IMR-90 (cell line): ENCODE data around the gene DSC2. TPM values are rescaled to one million over a fixed set of nuclear protein-coding genes. Genes with fewer than 3 reads are reported as not detected.

Experiments used
- ATAC-seq: fragments of 200-7000 bp; cut with Tn5 transposase; 2 replicates; pipeline ENCODE4 v1.9.1; 2020; ENCODE audit warnings: low read depth, mild to moderate bottlenecking, moderate library complexity
- BruUV-seq: library from RNA; stranded (reverse); fragments of 400-500 nt; replicated peaks from 2 replicates; lab custom pipeline; 2021; lab: Mats Ljungman, UMichigan
- CTCF ChIA-PET: fragments of 300-600 bp; formaldehyde crosslinking; extraction: SDS; loops from one replicate; lab custom pipeline; 2021; ENCODE audit warnings: antibody characterized with exemption; lab: Yijun Ruan, JAX
- POLR2A ChIA-PET: fragments of 300-600 bp; sonication (Branson Sonifier 250); formaldehyde crosslinking; loops from one replicate; lab custom pipeline; 2022; ENCODE audit warnings: antibody characterized with exemption; ENCODE audit not compliant: unreplicated experiment; lab: Charles Lee
- DNase-seq: peaks from one replicate; pipeline ENCODE4 v3.0.0; 2013
- H2AFZ ChIP-seq: replicated peaks from 2 replicates; pipeline ENCODE3; 2013; ENCODE audit warnings: low read length, mild to moderate bottlenecking; ENCODE audit not compliant: poor library complexity
- H2AK5ac ChIP-seq: 2 replicates; pipeline ENCODE4 v1.6.1; 2013; ENCODE audit warnings: low read depth, low read length, inconsistent platforms
- H2AK9ac ChIP-seq: replicated peaks from 2 replicates; pipeline ENCODE3; 2013; ENCODE audit warnings: mild to moderate bottlenecking, low read depth, low read length, moderate library complexity; ENCODE audit not compliant: poor library complexity
- H2BK120ac ChIP-seq: 2 replicates; pipeline ENCODE4 v1.6.1; 2013; ENCODE audit warnings: low read depth, low read length, inconsistent platforms
- H2BK15ac ChIP-seq: 3 replicates; pipeline ENCODE4 v1.6.1; 2013; ENCODE audit warnings: low read depth, low read length, inconsistent platforms
- H2BK20ac ChIP-seq: 2 replicates; pipeline ENCODE4 v1.6.1; 2013; ENCODE audit warnings: low read depth, mild to moderate bottlenecking, inconsistent platforms, low read length, moderate library complexity
- H2BK5ac ChIP-seq: 2 replicates; pipeline ENCODE4 v1.6.1; 2013; ENCODE audit warnings: mild to moderate bottlenecking, low read depth, low read length, inconsistent platforms; ENCODE audit not compliant: poor library complexity, severe bottlenecking
- H3K14ac ChIP-seq: replicated peaks from 2 replicates; pipeline ENCODE4 v1.6.1; 2013; ENCODE audit warnings: low read depth, low read length, inconsistent platforms
- H3K18ac ChIP-seq: 2 replicates; pipeline ENCODE4 v1.6.1; 2013; ENCODE audit warnings: low read depth, low read length, control low read depth
- H3K23ac ChIP-seq: 2 replicates; pipeline ENCODE4 v1.6.1; 2013; ENCODE audit warnings: low read depth, low read length, inconsistent platforms
- H3K27ac ChIP-seq: 2 replicates; pipeline ENCODE4 v1.5.1; 2013; ENCODE audit warnings: mild to moderate bottlenecking, control low read depth, low read length; ENCODE audit not compliant: insufficient read depth
- H3K27me3 ChIP-seq: 2 replicates; pipeline ENCODE4 v1.6.1; 2013; ENCODE audit warnings: low read length; ENCODE audit not compliant: control insufficient read depth, insufficient read depth
- H3K36me3 ChIP-seq: 2 replicates; pipeline ENCODE4 v1.6.1; 2013; ENCODE audit warnings: low read length, mixed read lengths; ENCODE audit not compliant: control insufficient read depth, insufficient read depth
- H3K4ac ChIP-seq: 2 replicates; pipeline ENCODE4 v1.6.1; 2013; ENCODE audit warnings: low read depth, low read length, inconsistent platforms
- H3K4me1 ChIP-seq: 2 replicates; pipeline ENCODE4 v1.6.1; 2013; ENCODE audit warnings: low read length, mixed read lengths; ENCODE audit not compliant: control insufficient read depth, insufficient read depth
- H3K4me2 ChIP-seq: 2 replicates; pipeline ENCODE4 v1.6.1; 2013; ENCODE audit warnings: low read depth, mild to moderate bottlenecking, control low read depth, low read length, moderate library complexity
- H3K4me3 ChIP-seq: 2 replicates; pipeline ENCODE4 v1.5.1; 2013; ENCODE audit warnings: low read depth, mild to moderate bottlenecking, control low read depth, low read length, moderate library complexity; ENCODE audit not compliant: insufficient read depth
- H3K56ac ChIP-seq: 2 replicates; pipeline ENCODE4 v1.6.1; 2013; ENCODE audit warnings: low read length, inconsistent platforms; ENCODE audit not compliant: insufficient read depth; ENCODE audit errors: extremely low read depth
- H3K79me1 ChIP-seq, 2 experiments: 2 replicates each; pipeline ENCODE4 v1.6.1; 2013; ENCODE audit warnings: low read length in 2 of 2, inconsistent platforms in 1 of 2, low read depth in 1 of 2
- H3K9ac ChIP-seq: 2 replicates; pipeline ENCODE4 v1.6.1; 2013; ENCODE audit warnings: low read depth, low read length, control low read depth
- H3K9me1 ChIP-seq: 2 replicates; pipeline ENCODE4 v1.6.1; 2013; ENCODE audit warnings: low read length, inconsistent platforms; ENCODE audit not compliant: insufficient read depth
- H3K9me3 ChIP-seq: 2 replicates; pipeline ENCODE4 v1.6.1; 2013; ENCODE audit warnings: low read length; ENCODE audit not compliant: control insufficient read depth, insufficient read depth
- H4K20me1 ChIP-seq: 2 replicates; pipeline ENCODE4 v1.6.1; 2013; ENCODE audit warnings: low read length, inconsistent platforms; ENCODE audit not compliant: insufficient read depth
- H4K5ac ChIP-seq: 2 replicates; pipeline ENCODE4 v1.6.1; 2013; ENCODE audit warnings: mild to moderate bottlenecking, low read depth, low read length, control low read depth
- H4K8ac ChIP-seq, 2 experiments: 2 replicates each; pipeline ENCODE4 v1.6.1; 2013; ENCODE audit warnings: low read depth in 2 of 2, low read length in 2 of 2, control low read depth in 1 of 2, inconsistent platforms in 1 of 2
- H4K91ac ChIP-seq: 2 replicates; pipeline ENCODE4 v1.6.1; 2013; ENCODE audit warnings: low read depth, low read length, inconsistent platforms; ENCODE audit not compliant: insufficient read depth
- FOS ChIP-seq: fragments of 150-350 bp; IDR thresholded peaks from 2 replicates; pipeline ENCODE4 v1.6.1; 2016; ENCODE audit warnings: low read depth, low read length
- MAFK ChIP-seq: IDR thresholded peaks from 2 replicates; pipeline ENCODE4 v1.6.1; 2012; ENCODE audit warnings: low read depth, low read length, improper control_type of control experiment
- POLR2A ChIP-seq: IDR thresholded peaks from 2 replicates; pipeline ENCODE4 v1.6.1; 2012; ENCODE audit warnings: mild to moderate bottlenecking, low read depth, low read length
- RCOR1 ChIP-seq: IDR thresholded peaks from 2 replicates; pipeline ENCODE4 v1.6.1; 2012; ENCODE audit warnings: mild to moderate bottlenecking, low read length, improper control_type of control experiment; ENCODE audit not compliant: insufficient replicate concordance
- WGBS, 2 experiments: methylation state at CpG; one replicate each; pipeline versions ENCODE4 v1.1.5 to v1.1.7; 2013; ENCODE audit warnings: missing lambda C conversion rate in 2 of 2; ENCODE audit not compliant: insufficient read length in 1 of 2; ENCODE audit errors: extremely low coverage in 2 of 2; 5-methylcytosine and 5-hydroxymethylcytosine counted together
- dilution Hi-C: fragments of 300-500 bp; cut with HindIII; formaldehyde crosslinking; loops from one replicate; pipeline ENCODE4 v1.14.3; 2018; ENCODE audit warnings: low sequenced_read_pairs; ENCODE audit not compliant: unreplicated experiment
- in situ Hi-C: fragments of 300-500 bp; cut with MboI; formaldehyde crosslinking; loops from 3 replicates; pipeline ENCODE4 v1.14.3; 2019; ENCODE audit warnings: low sequenced_read_pairs, inconsistent platforms, mixed read lengths
- intact Hi-C: fragments of 100-400 bp; cut with micrococcal nuclease; formaldehyde crosslinking; loops from 2 replicates; pipeline ENCODE4 v1.10.0; 2022
- polyA plus RNA-seq, 3 experiments: library from polyadenylated mRNA; depleted of rRNA; stranded (reverse); fragments of >200 nt; gene quantifications; 2 replicates each; pipeline ENCODE4 v1.2.3, GENCODE V29; 2012; ENCODE audit warnings: low replicate concordance in 1 of 3
- total RNA-seq: library from RNA; depleted of rRNA; stranded (reverse); fragments of >200 nt; gene quantifications from 2 replicates; pipeline ENCODE4 v1.2.3, GENCODE V29; 2012
- TF ChIP-seq, protein P1 (sequence below): fragments of 150-350 bp; IDR thresholded peaks from 2 replicates; pipeline ENCODE4 v1.6.1; 2017; ENCODE audit warnings: mild to moderate bottlenecking, antibody characterized with exemption, low read length, low read depth
- TF ChIP-seq, protein P2 (sequence below): conservative IDR thresholded peaks from 2 replicates; pipeline ENCODE4 v1.5.1; 2012; ENCODE audit warnings: mild to moderate bottlenecking, low read depth, low read length, improper control_type of control experiment

DSC2 gene
- total and polyA plus RNA-seq, 2 of the 4 experiments (the other 2 are of a cell fraction) = not detected

GRCh38 chr18:31048216-31048615 lies 54.0 kb downstream of the DSC2 start:
- Histone ChIP-seq H2BK20ac (no peak overlapping the region), H3K4ac (no peak overlapping the region), H3K4me2 (no peak overlapping the region), H4K8ac (no peak overlapping the region), H3K14ac (no peak overlapping the region), H3K4me1 (no peaks in the 10 kb centered on the region), H3K27ac (no peak overlapping the region), H3K27me3 (no peaks in the 10 kb centered on the region), H3K56ac (no peak overlapping the region), H3K4me3 (no peak overlapping the region), H3K18ac (no peak overlapping the region), H3K36me3 (no peaks in the 10 kb centered on the region), H3K9me1 (no peaks in the 10 kb centered on the region), H2AK9ac (no peak overlapping the region), H2BK5ac (no peak overlapping the region), H2BK15ac (no peak overlapping the region), H2BK120ac (no peak overlapping the region), H3K79me1 (no peaks in the 10 kb centered on the region), H4K91ac (no peak overlapping the region), H3K9ac (no peak overlapping the region), H4K5ac (no peak overlapping the region), H4K20me1 (no peaks in the 10 kb centered on the region), H3K9me3 (peaks cover 3% of the 10 kb centered on the region; the same call in 1 of the 2 replicates), H3K23ac (no peak overlapping the region), H2AFZ (no peak overlapping the region), H2AK5ac (no peak overlapping the region)
- POLR2A ChIA-PET = no interaction called here
- CTCF ChIA-PET = no interaction called here
- no TSS peak for BruUV-seq
- in situ Hi-C loops (no loop called here), intact Hi-C loops (no loop called here), dilution Hi-C loops (no loop called here)
- WGBS, 2 experiments = no CpG with 5 or more reads among the region's 2 CpGs
- TF ChIP-seq, protein P1, sequence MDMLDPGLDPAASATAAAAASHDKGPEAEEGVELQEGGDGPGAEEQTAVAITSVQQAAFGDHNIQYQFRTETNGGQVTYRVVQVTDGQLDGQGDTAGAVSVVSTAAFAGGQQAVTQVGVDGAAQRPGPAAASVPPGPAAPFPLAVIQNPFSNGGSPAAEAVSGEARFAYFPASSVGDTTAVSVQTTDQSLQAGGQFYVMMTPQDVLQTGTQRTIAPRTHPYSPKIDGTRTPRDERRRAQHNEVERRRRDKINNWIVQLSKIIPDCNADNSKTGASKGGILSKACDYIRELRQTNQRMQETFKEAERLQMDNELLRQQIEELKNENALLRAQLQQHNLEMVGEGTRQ = no peak
- TF ChIP-seq FOS (no peak), POLR2A (no peak), RCOR1 (no peak), MAFK (no peak)
- TF ChIP-seq, protein P2, sequence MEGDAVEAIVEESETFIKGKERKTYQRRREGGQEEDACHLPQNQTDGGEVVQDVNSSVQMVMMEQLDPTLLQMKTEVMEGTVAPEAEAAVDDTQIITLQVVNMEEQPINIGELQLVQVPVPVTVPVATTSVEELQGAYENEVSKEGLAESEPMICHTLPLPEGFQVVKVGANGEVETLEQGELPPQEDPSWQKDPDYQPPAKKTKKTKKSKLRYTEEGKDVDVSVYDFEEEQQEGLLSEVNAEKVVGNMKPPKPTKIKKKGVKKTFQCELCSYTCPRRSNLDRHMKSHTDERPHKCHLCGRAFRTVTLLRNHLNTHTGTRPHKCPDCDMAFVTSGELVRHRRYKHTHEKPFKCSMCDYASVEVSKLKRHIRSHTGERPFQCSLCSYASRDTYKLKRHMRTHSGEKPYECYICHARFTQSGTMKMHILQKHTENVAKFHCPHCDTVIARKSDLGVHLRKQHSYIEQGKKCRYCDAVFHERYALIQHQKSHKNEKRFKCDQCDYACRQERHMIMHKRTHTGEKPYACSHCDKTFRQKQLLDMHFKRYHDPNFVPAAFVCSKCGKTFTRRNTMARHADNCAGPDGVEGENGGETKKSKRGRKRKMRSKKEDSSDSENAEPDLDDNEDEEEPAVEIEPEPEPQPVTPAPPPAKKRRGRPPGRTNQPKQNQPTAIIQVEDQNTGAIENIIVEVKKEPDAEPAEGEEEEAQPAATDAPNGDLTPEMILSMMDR = no peak
- ATAC-seq = no peak
- DNase-seq = no peak
